HG02852 (cell line): ENCODE data around the gene CNOT9.

Experiments
- ATAC-seq: cut with Tn5 transposase; IDR thresholded peaks from one replicate; pipeline ENCODE4 v1.9.1; 2021; ENCODE audit warnings: mild to moderate bottlenecking, moderate library complexity; ENCODE audit not compliant: unreplicated experiment

CNOT9 gene

GRCh38 chr2:218577482-218578220, 9.0 kb downstream of the CNOT9 start:
- ATAC-seq, result no peak

GRCh38 chr2:218578272-218578877, 9.7 kb downstream of the CNOT9 start:
- ATAC-seq, result no peak

GRCh38 chr2:218582076-218582475, 13.4 kb downstream of the CNOT9 start:
- peak; percentile 75 for ATAC-seq

GRCh38 chr2:218583983-218584850, 15.6 kb downstream of the CNOT9 start:
- ATAC-seq, result no peak

- ATAC-seq, result no peak
Observed at GRCh38 chr2:218585541-218585940, 16.9 kb downstream of the CNOT9 start.

- ATAC-seq, result no peak
Observed at GRCh38 chr2:218605432-218605831, 36.8 kb downstream of the CNOT9 start.

- ATAC-seq, result no peak
Observed at GRCh38 chr2:218607436-218608115, 38.9 kb downstream of the CNOT9 start, which contains the start of gene PLCD4. Gene PLCD4 (plus strand): TSS chr2:218607899. CDS start chr2:218615740, 7,841 bp downstream.

- ATAC-seq, result no peak
Observed at GRCh38 chr2:218615868-218616315, 47.3 kb downstream of the CNOT9 start.

GRCh38 chr2:218618102-218618860, 49.6 kb downstream of the CNOT9 start:
- ATAC-seq, result no peak

GRCh38 chr2:218621007-218621406, 52.4 kb downstream of the CNOT9 start:
- no peak for ATAC-seq

GRCh38 chr2:218622606-218623365, 54.1 kb downstream of the CNOT9 start:
- no peak for ATAC-seq

GRCh38 chr2:218623366-218623705, 54.7 kb downstream of the CNOT9 start:
- ATAC-seq, result no peak

GRCh38 chr2:218626369-218626768, 57.7 kb downstream of the CNOT9 start:
- no peak for ATAC-seq

- no peak for ATAC-seq
Observed at GRCh38 chr2:218627939-218628338, 59.3 kb downstream of the CNOT9 start.

- ATAC-seq, result no peak
Observed at GRCh38 chr2:218631837-218632236, 63.2 kb downstream of the CNOT9 start.

GRCh38 chr2:218635719-218636118, 67.1 kb downstream of the CNOT9 start:
- no peak for ATAC-seq

GRCh38 chr2:218638372-218638771, 69.7 kb downstream of the CNOT9 start:
- no peak for ATAC-seq

- ATAC-seq, result no peak
Observed at GRCh38 chr2:218642121-218642656, 73.5 kb downstream of the CNOT9 start.

GRCh38 chr2:218642786-218643185, 74.1 kb downstream of the CNOT9 start:
- ATAC-seq, result no peak
